ENCODE data around the gene FIGN. TPM values are rescaled to one million over a fixed set of nuclear protein-coding genes. Genes with fewer than 3 reads are reported as not detected.

Gene FIGN
- total RNA-seq, 4 donors from 2014 or later: 1.8 to 3.1 (median 2.8) TPM

DNA sequence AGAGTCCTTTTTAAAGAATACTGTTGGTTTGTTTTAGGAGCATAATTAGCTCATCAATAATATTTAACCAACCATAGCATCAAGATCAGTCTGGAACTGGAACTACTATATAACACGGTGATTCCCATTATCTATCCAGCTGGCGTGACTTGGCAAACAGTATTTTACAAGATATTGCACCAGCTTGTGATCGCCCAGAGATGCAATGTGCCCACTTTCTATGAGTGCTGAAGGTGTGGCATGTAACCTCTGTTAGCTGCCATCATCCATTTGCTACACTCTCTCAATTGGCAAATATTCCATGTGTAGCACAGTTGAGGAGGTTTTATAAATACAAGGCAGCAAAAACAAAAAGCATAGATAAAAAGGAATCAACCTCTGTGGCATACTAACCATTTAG lies 64.9 kb downstream of the FIGN start:
- Histone ChIP-seq H3K9me3 (no peaks in the 10 kb centered on the region), H3K36me3 (no peaks in the 10 kb centered on the region), H3K4me3 (replicated peaks in 1 of 3) (no peak overlapping the region), H3K27ac (no peak overlapping the region), H3K27me3 (no peaks in the 10 kb centered on the region), H3K4me1 (no peaks in the 10 kb centered on the region)
- no peak for DNase-seq
- TF ChIP-seq, protein P1, sequence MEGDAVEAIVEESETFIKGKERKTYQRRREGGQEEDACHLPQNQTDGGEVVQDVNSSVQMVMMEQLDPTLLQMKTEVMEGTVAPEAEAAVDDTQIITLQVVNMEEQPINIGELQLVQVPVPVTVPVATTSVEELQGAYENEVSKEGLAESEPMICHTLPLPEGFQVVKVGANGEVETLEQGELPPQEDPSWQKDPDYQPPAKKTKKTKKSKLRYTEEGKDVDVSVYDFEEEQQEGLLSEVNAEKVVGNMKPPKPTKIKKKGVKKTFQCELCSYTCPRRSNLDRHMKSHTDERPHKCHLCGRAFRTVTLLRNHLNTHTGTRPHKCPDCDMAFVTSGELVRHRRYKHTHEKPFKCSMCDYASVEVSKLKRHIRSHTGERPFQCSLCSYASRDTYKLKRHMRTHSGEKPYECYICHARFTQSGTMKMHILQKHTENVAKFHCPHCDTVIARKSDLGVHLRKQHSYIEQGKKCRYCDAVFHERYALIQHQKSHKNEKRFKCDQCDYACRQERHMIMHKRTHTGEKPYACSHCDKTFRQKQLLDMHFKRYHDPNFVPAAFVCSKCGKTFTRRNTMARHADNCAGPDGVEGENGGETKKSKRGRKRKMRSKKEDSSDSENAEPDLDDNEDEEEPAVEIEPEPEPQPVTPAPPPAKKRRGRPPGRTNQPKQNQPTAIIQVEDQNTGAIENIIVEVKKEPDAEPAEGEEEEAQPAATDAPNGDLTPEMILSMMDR (IDR thresholded peaks at IDR 0.05): no peak
- TF ChIP-seq POLR2A (IDR thresholded peaks at IDR 0.05): no peak
- 87 to 90% methylated on average over 3 of the region's 3 CpGs for WGBS, 2 donors
- intact Hi-C loops (cut with DNase I): no loop called here

DNA sequence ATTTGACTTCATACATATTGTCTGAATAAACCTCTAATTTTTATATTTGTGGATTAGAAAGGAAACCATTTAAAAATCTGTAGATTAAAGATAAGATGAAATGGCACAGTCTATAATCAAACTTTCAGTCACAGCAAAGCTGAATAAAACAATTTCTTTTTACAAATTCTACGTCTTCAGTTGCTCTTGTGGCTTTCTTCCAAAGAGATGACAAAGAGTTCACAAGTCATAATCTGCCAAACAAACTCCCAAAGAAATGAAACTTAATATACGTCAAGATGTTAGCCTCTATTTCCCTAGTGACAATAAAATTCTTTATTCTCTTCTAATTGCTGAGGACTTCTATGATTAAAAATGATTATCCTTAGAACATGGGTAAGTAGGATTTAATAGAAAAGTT lies 66.3 kb downstream of the FIGN start:
- no peak for DNase-seq
- 78 to 80% methylated on average over 2 of the region's 2 CpGs for WGBS, 2 donors
- no peak overlapping the region for H3K4me3 ChIP-seq (replicated peaks in 1 of 3)
- intact Hi-C loops (cut with DNase I): no loop called here
- no peak overlapping the region for H3K27ac ChIP-seq
- no peaks in the 10 kb centered on the region for H3K27me3 ChIP-seq
- no peaks in the 10 kb centered on the region for H3K36me3 ChIP-seq
- no peaks in the 10 kb centered on the region for H3K4me1 ChIP-seq
- H3K9me3 ChIP-seq: no peaks in the 10 kb centered on the region
- TF ChIP-seq, protein P1 (IDR thresholded peaks at IDR 0.05): no peak
- TF ChIP-seq POLR2A (IDR thresholded peaks at IDR 0.05): no peak

DNA sequence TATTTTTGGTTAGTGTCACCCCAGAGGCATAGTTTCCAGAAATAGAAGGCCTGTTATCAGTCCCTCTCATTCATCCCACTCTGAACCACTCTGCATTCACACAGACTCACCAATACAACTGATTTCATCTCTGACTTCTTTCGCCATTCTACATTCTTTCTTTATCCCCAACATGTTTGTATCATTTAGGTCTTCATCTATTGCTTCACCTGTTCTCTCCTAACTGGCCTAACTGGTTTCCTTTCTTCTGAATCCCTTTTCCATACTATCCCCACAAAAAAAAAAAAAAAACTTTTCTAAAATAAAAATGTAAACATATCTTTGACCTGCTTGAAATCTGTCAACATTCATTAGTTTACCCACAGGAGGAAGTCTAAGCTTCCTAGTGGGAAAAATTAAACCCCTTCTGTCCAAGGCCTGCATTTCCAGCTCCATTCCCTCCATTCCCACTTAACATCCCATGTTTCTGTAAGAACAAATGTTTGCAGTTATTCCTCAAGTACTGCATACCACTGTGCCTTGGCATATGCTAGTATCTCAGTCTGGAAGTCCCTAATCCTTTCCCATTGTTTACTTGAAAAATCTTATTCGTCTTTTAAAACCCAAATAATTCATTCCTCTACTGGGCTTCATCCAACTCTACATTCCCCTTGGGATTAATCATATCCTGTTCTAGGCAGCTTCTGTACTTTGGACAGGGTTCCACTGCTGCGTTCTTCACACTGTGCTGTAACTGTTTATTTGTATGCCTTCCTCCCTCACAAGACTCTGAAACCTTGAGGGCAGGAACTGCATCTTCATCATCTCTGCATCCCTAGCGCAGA lies 68.5 kb downstream of the FIGN start:
- WGBS, 2 donors: 79 to 85% methylated on average over 4 of the region's 4 CpGs
- TF ChIP-seq, protein P1 (IDR thresholded peaks at IDR 0.05): no peak
- TF ChIP-seq POLR2A (IDR thresholded peaks at IDR 0.05): no peak
- H3K27me3 ChIP-seq: no peaks in the 10 kb centered on the region
- intact Hi-C loops (cut with DNase I): no loop called here
- no peaks in the 10 kb centered on the region for H3K36me3 ChIP-seq
- H3K27ac ChIP-seq: no peak overlapping the region
- H3K4me1 ChIP-seq: no peaks in the 10 kb centered on the region
- no peak for DNase-seq
- H3K4me3 ChIP-seq (replicated peaks in 1 of 3): no peak overlapping the region
- H3K9me3 ChIP-seq: no peaks in the 10 kb centered on the region

DNA sequence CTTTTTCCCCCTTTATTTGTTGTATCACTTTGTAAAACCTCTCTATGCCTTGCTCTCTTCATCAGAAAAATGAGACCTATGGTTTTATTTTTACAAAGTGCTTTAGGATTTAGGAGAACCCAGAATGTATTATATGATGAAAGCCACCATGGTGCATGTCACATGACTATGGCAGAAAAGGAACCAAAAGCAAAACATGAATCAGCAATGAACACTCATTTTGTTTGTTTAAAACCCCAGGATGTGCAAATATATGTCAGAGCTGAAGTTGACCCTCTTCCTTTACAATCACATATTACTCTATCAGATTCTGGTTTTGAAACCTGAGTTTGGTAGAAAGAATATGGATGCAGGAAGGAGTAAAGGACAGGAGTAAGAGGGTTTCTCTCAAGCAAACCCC lies 70.0 kb downstream of the FIGN start:
- H3K27ac ChIP-seq: no peak overlapping the region
- H3K4me1 ChIP-seq: no peaks in the 10 kb centered on the region
- intact Hi-C loops (cut with DNase I): no loop called here

DNA sequence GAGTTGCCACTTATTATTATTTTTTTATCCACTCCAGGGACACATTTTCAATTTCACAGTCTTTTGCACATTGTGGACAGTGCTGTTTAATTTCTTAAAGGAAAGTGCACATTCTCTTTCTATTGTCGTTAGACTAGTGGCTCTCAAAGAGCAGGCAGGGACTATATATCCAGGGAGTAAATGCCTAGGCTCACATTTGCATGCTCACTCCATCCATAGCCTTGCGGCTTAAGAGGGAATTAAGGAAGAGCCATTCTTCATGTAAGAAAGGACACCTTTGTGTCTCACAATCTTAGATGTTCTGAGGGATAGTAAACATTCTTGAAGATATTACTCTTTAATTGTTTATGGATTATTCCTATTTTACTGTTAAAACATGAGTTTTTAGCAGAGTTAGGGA lies 70.8 kb downstream of the FIGN start:
- Histone ChIP-seq H3K36me3 (no peaks in the 10 kb centered on the region), H3K27me3 (no peaks in the 10 kb centered on the region), H3K27ac (no peak overlapping the region), H3K4me1 (no peaks in the 10 kb centered on the region), H3K9me3 (no peaks in the 10 kb centered on the region), H3K4me3 (replicated peaks in 1 of 3) (no peak overlapping the region)
- DNase-seq: no peak
- 72% methylated on average over 2 of the region's 2 CpGs for WGBS, 2 donors
- TF ChIP-seq POLR2A (IDR thresholded peaks at IDR 0.05): no peak
- TF ChIP-seq, protein P1 (IDR thresholded peaks at IDR 0.05): no peak
- intact Hi-C loops (cut with DNase I): no loop called here

More for the DNA sequence above, 70.0 kb downstream of the FIGN start:
- Histone ChIP-seq H3K9me3 (no peaks in the 10 kb centered on the region), H3K36me3 (no peaks in the 10 kb centered on the region), H3K27me3 (no peaks in the 10 kb centered on the region), H3K4me3 (replicated peaks in 1 of 3) (no peak overlapping the region)
- no peak for TF ChIP-seq POLR2A (IDR thresholded peaks at IDR 0.05)
- TF ChIP-seq, protein P1 (IDR thresholded peaks at IDR 0.05): no peak
- DNase-seq: no peak
